ENCODE results near the gene TMEM120A.

TMEM120A gene

GRCh38 chr7:75957021-75957736, 37.2 kb downstream of the TMEM120A start:
- DNase-seq (ENCODE audit: low read depth in 2 of 2), result no peak

- DNase-seq (ENCODE audit: low read depth in 2 of 2), result no peak
Measured at GRCh38 chr7:75955331-75955955, 39.0 kb downstream of the TMEM120A start.

- no peak for DNase-seq (ENCODE audit: low read depth in 2 of 2)
Measured at GRCh38 chr7:75953931-75954330, 40.5 kb downstream of the TMEM120A start.

- DNase-seq (ENCODE audit: low read depth in 2 of 2), result no peak
Measured at GRCh38 chr7:75953431-75953830, 41.0 kb downstream of the TMEM120A start.

- no peak for DNase-seq (ENCODE audit: low read depth in 2 of 2)
Measured at GRCh38 chr7:75951506-75951905, 42.9 kb downstream of the TMEM120A start.

GRCh38 chr7:75950111-75950681, 44.2 kb downstream of the TMEM120A start:
- no peak for DNase-seq (ENCODE audit: low read depth in 2 of 2)

GRCh38 chr7:75948179-75948578, 46.2 kb downstream of the TMEM120A start:
- no peak for DNase-seq (ENCODE audit: low read depth in 2 of 2)

- DNase-seq (ENCODE audit: low read depth in 2 of 2), result no peak
Measured at GRCh38 chr7:75946207-75946855, 48.1 kb downstream of the TMEM120A start.

GRCh38 chr7:75945297-75946168, 48.9 kb downstream of the TMEM120A start:
- DNase-seq (ENCODE audit: low read depth in 2 of 2), result no peak

- no peak for DNase-seq (ENCODE audit: low read depth in 2 of 2)
Measured at GRCh38 chr7:75944507-75944906, 49.9 kb downstream of the TMEM120A start.

GRCh38 chr7:75943864-75944263, 50.5 kb downstream of the TMEM120A start:
- no peak for DNase-seq (ENCODE audit: low read depth in 2 of 2)

GRCh38 chr7:75938921-75939320, 55.5 kb downstream of the TMEM120A start:
- DNase-seq (ENCODE audit: low read depth in 2 of 2), result no peak

- no peak for DNase-seq (ENCODE audit: low read depth in 2 of 2)
Measured at GRCh38 chr7:75937958-75938786, 56.2 kb downstream of the TMEM120A start.
